ENCODE data around the gene BAZ1B. TPM values are rescaled to one million over a fixed set of nuclear protein-coding genes. Genes with fewer than 3 reads are reported as not detected.

Gene BAZ1B
- total RNA-seq, 1 donor from 2014 or later, result 85.8 TPM

DNA sequence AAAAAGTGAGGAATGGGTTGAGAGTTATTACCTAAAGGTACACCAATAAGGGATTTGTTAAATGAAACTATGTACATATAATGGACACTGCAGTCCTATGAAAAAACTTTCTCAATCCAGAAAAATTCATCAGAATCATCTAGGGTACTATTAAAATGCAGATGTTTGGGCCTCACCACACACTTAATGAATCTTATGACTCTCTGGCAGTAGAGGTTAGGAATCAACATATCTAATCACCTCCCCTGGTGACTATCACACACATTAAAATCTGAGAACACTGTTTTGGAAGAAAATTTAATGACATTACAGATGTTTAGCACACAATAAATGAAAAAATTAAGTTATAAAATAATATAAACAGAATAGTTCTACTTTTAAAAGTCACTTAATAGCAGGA is 32.1 kb downstream of the BAZ1B start:
- H3K27ac Mint-ChIP-seq, result no peak overlapping the region
- H3K36me3 ChIP-seq, result peaks cover 38% of the 10 kb centered on the region
- H4K20me1 ChIP-seq (ENCODE audit: low read depth), result peaks cover 52% of the 10 kb centered on the region
- H3K36me3 Mint-ChIP-seq, result peaks cover 42% of the 10 kb centered on the region
- no peak overlapping the region for H3K4me3 Mint-ChIP-seq
- H3K27ac ChIP-seq, result no peak overlapping the region
- H2AFZ ChIP-seq (replicated peaks), result no peak overlapping the region
- no peaks in the 10 kb centered on the region for H3K9me3 ChIP-seq (ENCODE audit: low read depth)
- H3K27me3 ChIP-seq, result no peaks in the 10 kb centered on the region
- H3K4me1 Mint-ChIP-seq, result no peaks in the 10 kb centered on the region
- H3K4me1 ChIP-seq, result no peaks in the 10 kb centered on the region
- H3K79me2 ChIP-seq (ENCODE audit: low read depth), result peaks cover 87% of the 10 kb centered on the region
- H3K4me3 ChIP-seq, result no peak overlapping the region
- no peaks in the 10 kb centered on the region for H3K9me3 Mint-ChIP-seq
- H3K4me2 ChIP-seq, result no peak overlapping the region
- H3K9ac ChIP-seq, result no peak overlapping the region
- no peaks in the 10 kb centered on the region for H3K27me3 Mint-ChIP-seq (ENCODE audit: insufficient read depth, low read depth)
- TF ChIP-seq EZH2phosphoT487 (IDR thresholded peaks at IDR 0.05) (no peak), EZH2 (IDR thresholded peaks at IDR 0.05) (no peak)
- TF ChIP-seq, protein P1, sequence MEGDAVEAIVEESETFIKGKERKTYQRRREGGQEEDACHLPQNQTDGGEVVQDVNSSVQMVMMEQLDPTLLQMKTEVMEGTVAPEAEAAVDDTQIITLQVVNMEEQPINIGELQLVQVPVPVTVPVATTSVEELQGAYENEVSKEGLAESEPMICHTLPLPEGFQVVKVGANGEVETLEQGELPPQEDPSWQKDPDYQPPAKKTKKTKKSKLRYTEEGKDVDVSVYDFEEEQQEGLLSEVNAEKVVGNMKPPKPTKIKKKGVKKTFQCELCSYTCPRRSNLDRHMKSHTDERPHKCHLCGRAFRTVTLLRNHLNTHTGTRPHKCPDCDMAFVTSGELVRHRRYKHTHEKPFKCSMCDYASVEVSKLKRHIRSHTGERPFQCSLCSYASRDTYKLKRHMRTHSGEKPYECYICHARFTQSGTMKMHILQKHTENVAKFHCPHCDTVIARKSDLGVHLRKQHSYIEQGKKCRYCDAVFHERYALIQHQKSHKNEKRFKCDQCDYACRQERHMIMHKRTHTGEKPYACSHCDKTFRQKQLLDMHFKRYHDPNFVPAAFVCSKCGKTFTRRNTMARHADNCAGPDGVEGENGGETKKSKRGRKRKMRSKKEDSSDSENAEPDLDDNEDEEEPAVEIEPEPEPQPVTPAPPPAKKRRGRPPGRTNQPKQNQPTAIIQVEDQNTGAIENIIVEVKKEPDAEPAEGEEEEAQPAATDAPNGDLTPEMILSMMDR (IDR thresholded peaks at IDR 0.05), result no peak
- DNase-seq (ENCODE audit: low spot score), result no peak
- peaks cover 17% of the 10 kb centered on the region for H3F3A ChIP-seq (ENCODE audit: low read depth)

DNA sequence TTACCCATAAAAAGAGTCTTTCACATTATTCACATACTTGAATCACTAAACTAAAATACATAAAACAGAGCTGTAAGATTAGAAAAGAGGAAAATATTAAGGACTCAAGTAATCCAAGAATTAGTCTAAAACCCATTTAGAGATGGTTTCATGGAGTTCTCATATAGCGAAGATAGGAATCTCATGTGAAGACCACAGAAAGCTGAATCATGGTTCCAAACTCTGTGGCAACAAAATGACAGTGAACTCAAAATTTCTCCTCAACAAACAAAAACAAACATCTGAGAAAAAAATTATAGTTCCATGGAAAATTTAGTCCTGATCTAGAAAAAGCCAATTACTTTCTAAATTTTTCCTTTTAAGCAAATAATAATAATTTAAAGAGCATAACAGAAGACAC is 34.6 kb downstream of the BAZ1B start:
- Histone ChIP-seq H3K9ac (no peak overlapping the region), H3K36me3 (peaks cover 37% of the 10 kb centered on the region), H3K79me2 (ENCODE audit: low read depth) (peaks cover 87% of the 10 kb centered on the region), H3K27ac (no peak overlapping the region), H3F3A (ENCODE audit: low read depth) (peaks cover 25% of the 10 kb centered on the region), H3K27me3 (no peaks in the 10 kb centered on the region), H3K9me3 (ENCODE audit: low read depth) (no peaks in the 10 kb centered on the region), H3K4me1 (peaks cover 16% of the 10 kb centered on the region), H3K4me2 (no peak overlapping the region), H2AFZ (replicated peaks) (no peak overlapping the region), H4K20me1 (ENCODE audit: low read depth) (peaks cover 62% of the 10 kb centered on the region), H3K4me3 (no peak overlapping the region)
- Mint-ChIP-seq H3K4me1 (peaks cover 7% of the 10 kb centered on the region), H3K36me3 (peaks cover 37% of the 10 kb centered on the region), H3K27me3 (ENCODE audit: insufficient read depth, low read depth) (no peaks in the 10 kb centered on the region), H3K4me3 (no peak overlapping the region), H3K27ac (no peak overlapping the region), H3K9me3 (no peaks in the 10 kb centered on the region)
- TF ChIP-seq, protein P1 (IDR thresholded peaks at IDR 0.05), result no peak
- TF ChIP-seq EZH2phosphoT487 (IDR thresholded peaks at IDR 0.05), result no peak
- no peak for TF ChIP-seq EZH2 (IDR thresholded peaks at IDR 0.05)
- no peak for DNase-seq (ENCODE audit: low spot score)

DNA sequence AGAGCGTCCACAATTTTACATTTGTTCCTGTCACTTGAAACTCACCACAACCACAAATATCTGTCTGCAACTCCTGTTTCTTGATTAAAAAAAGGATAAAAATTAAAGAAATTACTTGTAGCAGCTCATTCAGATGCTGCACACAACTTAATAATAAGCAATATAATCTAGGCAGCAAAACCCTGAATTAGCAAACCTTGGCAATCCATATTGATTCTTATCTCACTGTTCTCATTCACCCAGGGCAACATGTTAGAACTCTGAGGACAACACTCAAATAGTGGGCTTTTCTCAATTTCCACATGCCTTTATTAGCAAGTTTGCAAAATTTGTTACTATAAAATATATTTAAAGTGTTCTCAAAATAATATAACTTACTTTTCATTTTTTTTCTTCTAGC is 38.9 kb downstream of the BAZ1B start:
- Histone ChIP-seq H3K27me3 (no peaks in the 10 kb centered on the region), H3K9ac (no peak overlapping the region), H4K20me1 (ENCODE audit: low read depth) (peaks cover 88% of the 10 kb centered on the region), H3K79me2 (ENCODE audit: low read depth) (peaks cover 100% of the 10 kb centered on the region), H3K27ac (peak overlapping the region; percentile 67), H3K4me1 (peaks cover 16% of the 10 kb centered on the region), H3F3A (ENCODE audit: low read depth) (peaks cover 38% of the 10 kb centered on the region), H2AFZ (replicated peaks) (no peak overlapping the region), H3K4me3 (no peak overlapping the region), H3K9me3 (ENCODE audit: low read depth) (no peaks in the 10 kb centered on the region), H3K4me2 (peak overlapping the region; percentile 36), H3K36me3 (peaks cover 35% of the 10 kb centered on the region)
- peaks cover 49% of the 10 kb centered on the region for H3K36me3 Mint-ChIP-seq
- no peaks in the 10 kb centered on the region for H3K27me3 Mint-ChIP-seq (ENCODE audit: insufficient read depth, low read depth)
- H3K4me3 Mint-ChIP-seq, result no peak overlapping the region
- H3K27ac Mint-ChIP-seq, result no peak overlapping the region
- TF ChIP-seq, protein P1 (IDR thresholded peaks at IDR 0.05), result no peak
- TF ChIP-seq EZH2 (IDR thresholded peaks at IDR 0.05), result no peak
- no peak for TF ChIP-seq EZH2phosphoT487 (IDR thresholded peaks at IDR 0.05)
- no peaks in the 10 kb centered on the region for H3K9me3 Mint-ChIP-seq
- DNase-seq (ENCODE audit: low spot score), result no peak
- H3K4me1 Mint-ChIP-seq, result peaks cover 10% of the 10 kb centered on the region

Measured in neural progenitor cell (in vitro differentiated cells).